ENCODE measurements around the gene PIH1D2.
"Not testable (repeated sequence)": the region's sequence is repeated elsewhere in the genome, so short reads cannot be mapped to it uniquely, and the experiment has no call there.

The PIH1D2 gene, protein sequence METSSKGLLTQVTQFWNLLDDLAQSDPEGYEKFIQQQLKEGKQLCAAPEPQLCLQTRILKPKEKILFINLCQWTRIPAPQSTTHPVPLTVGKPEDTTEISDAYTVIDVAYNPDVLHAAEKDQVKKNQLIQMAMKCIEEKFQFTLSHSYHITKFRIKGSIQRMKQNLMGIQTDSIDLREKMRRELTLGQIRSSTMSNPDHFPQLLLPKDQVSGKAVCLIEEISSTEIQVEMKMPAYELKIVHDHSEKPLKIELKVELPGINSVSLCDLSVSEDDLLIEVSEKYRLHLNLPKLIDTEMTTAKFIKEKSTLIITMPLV

DNA sequence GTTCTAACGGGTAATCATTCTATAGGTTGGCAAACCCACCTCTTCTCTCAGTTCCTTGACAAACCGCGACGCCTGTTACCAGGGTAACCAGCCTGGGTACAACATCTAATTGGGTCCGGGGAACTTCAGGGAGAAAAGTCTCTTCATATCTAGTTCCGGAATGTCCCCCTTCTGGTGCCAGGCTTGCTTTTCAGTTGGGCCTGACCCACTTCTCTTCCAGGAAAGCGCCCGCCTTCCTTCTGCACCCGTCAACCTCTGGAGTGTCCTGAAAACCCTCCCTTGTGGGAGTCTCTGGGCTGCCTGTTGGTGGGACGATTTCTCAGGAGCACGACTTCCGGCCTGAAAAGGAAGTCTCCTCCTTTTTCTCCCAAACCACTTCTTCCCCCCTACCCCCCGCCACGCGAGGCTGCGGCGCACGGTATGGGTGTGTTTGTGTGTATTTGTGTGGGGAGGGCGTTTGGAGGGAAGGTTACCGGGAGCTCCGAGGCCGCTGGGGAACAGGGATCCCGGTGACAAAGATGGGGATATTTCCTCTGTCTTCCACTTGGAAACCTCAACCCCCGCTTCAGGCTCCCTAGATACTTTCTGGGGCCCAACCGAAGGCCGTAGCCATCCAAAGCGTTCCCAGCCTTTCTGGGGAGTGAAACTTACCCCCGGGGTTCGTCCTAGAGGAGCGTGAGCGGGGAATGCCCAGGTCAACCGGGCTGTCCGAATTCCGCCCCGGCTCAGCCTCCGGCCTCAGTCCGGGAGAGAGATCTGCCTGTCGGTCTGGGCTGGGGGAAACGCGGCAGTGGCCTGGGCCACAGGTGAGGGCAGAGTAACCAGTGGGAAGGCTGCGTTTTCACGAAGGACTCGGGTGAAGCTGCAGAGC, at the start of gene PIH1D2, which contains the start of gene NKAPD1:
TSS of gene PIH1D2 (minus strand) at position 77 of the 871 bp plus-strand sequence. CDS start 843 bp downstream, outside the sequence.
TSS of gene NKAPD1 (plus strand) at position 359 of the 871 bp plus-strand sequence. CDS start 1,276 bp downstream, outside the sequence.
- DNase-seq (ENCODE audit: low read depth) = peak; percentile 63

DNA sequence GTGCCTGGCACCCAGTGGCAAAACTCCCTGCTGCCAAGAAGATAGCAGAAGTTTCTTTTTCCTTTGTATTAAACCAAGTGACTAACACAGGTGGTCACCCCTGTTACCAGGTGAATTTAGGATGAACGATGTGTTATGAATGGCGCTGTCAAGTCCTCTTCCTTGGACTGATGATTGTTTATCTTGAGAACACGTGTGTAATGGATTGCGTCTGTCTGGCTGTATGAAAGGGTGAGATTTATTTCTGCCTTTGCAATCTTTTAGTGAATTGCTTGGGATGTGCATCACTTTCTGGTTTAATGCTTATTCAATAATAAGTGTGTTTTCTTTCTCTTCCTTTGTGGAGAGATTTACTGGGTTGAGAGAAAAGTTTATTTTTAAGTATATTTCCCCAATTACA, 49.3 kb upstream of the PIH1D2 start:
- no peak for DNase-seq (ENCODE audit: low read depth)

DNA sequence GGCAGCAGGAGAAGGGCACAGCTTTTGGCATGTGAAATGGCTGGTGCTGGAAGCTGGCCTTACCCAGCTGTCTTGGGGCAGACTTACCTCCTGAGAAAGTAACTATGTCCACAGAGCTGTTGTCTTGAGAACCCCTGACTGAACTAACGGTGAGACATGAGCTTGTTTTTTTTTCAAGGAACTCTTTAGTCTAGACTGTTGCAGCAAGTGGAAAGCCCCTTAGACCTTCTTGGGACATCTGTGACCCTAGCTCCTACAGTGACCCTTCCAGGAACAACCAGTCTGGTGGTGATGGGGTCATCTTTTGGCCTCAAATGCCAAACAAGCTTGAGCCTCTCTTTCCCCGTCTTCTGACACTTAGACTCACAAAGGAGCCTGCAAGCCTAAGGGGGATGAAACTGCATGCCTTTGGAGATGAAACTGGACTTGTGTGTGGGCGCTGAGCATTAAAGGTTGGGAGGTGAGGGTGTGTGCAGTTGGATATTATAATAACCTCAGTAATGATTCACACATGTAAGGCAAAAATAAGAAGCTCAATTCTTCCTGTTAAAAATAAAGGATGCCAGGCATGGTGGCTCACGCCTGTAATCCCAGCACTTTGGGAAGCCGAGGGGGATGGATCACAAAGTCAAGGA, 48.3 kb upstream of the PIH1D2 start:
- no peak for DNase-seq (ENCODE audit: low read depth)

DNA sequence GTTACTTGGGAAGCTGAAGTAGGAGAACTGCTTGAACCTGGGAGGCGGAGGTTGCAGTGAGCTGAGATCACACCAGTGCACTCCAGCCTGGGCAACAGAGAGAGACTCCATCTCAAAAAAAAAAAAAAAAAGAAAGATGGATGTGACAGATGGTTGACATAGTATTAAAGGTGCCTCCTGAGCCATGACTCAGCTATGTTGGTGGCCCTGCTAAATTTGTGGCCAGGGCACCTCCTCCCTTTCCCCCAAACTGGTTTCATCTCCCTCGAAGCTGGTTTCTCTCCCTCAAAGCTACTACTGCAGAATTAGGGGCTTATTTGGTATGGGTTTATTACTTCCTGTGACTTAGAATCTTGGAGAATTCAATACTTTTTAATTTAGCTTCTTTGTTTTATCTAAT, 44.4 kb upstream of the PIH1D2 start:
- no peak for DNase-seq (ENCODE audit: low read depth)

- no peak for DNase-seq (ENCODE audit: low read depth)
Measured at GRCh38 chr11:112115386-112115785, 41.6 kb upstream of the PIH1D2 start.

- no peak for DNase-seq (ENCODE audit: low read depth)
Measured at GRCh38 chr11:112114460-112114859, 40.6 kb upstream of the PIH1D2 start.

DNA sequence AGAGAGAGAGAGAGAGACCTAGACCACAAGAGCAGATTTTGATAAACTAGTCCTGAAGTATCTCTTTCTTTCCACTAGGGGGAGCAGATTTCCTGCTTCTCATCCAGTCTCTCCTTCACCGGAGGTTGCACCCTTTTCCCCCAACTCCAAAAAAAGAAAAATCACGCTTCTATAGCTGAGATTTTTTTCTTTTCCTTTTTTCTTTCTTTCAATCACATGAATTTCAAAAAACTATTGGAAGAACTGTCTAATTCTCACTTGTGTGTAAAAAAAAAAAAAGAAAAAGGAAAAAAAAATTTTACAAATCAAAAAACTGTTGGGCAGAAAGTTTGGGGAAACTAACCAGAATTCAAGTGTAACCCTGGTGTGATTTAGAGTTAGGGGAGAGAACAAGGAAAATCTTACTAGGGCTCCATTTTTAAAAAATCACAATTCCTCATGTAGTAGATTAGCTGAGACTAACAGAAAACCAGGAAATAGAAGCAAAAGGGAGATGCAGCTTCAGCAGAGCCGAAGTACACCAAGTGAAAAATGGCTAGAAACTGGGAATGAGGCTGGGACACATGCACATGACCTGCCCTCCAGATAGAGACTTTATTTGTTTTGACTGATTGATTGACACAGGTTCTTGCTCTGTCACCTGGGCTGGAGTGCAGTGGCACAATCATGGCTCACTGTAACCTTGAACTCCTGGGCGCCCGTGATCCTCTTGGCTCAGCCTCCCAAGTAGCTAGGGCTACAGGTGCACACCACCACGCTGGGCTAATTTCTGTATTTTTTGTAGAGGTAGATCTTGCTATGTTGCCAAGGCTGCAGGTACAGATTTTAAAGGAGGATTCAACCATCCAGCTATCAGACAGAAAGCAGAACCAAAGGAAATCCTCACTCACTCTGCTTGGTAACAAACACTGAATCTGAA, 40.0 kb upstream of the PIH1D2 start:
- DNase-seq (ENCODE audit: low read depth) = no peak

DNA sequence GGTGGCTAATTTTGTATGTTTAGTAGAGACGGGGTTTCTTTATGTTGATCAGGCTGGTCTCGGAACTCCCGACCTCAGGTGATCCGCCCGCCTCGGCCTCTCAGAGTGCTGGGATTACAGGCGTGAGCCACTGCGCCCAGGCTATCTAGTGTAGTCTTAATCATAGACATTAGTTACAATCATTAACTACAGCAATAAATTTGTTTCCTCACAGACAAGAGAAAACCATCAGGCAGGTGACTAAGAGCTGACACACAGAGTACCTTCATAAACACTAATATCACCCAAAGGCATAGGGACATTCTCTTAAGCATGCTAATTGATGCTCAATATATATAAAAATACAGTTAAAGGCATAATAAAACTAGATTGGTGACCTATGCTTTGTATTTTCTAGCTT, 32.3 kb upstream of the PIH1D2 start:
- DNase-seq (ENCODE audit: low read depth) = no peak

DNA sequence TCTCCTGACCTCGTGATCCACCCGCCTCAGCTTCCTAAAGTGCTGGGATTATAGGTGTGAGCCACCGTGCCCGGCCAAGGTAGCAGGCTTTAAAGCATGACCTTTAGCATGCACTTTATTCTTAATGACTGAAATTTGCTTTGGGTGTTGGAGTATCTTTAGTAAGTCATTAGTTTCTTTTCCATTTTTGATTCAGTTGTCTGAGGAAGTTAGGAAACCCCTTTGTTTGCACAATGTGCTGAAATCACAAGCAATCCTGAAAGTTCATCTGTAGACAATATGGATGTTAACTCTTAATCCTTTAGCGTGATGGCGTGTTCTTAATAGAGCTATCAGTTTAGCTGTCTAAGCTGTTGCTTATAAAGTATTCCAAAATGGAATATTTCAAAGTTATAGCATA, 29.6 kb upstream of the PIH1D2 start:
- DNase-seq (ENCODE audit: low read depth) = no peak

- no peak for DNase-seq (ENCODE audit: low read depth)
Measured at GRCh38 chr11:112100462-112100861, 26.6 kb upstream of the PIH1D2 start.

GRCh38 chr11:112097734-112098528, 24.1 kb upstream of the PIH1D2 start:
- DNase-seq (ENCODE audit: low read depth) = no peak

DNA sequence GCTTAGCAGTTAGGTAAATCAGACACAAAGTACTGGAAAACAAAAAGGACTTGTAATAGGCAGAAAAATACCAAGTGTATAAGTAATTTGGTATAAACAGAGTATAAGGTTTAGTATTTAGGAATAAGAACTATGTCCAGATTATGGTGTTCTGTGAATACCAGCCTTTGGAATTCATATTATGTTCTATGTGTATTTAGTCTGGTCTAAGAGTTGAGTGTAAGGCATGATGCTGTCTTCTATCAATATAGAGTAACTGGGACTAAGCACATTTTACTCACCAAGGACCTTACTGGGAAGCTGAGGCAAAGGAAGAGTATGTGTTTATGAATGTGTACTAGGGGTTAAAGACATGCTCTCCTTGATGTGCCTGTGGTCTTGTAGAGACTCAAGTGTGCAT, 22.4 kb upstream of the PIH1D2 start:
- DNase-seq (ENCODE audit: low read depth) = no peak

DNA sequence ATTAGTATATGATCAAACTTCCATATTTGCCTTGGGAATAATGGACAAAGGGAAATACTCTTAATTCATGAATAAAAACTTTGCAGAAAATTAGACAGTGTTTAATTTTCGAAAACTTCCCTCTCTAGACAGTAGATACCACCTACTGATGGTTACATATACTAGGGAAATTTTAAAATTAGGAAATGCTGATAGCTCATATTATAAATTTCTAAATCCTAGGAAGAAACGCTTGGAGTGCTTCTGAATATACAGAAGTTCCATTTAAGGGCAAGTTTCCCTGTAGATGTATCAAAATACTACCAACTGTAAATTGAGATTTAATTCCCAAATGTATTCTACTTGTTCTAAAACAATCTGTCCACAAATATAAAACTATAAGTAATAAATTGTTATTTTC, 21.5 kb upstream of the PIH1D2 start:
- DNase-seq (ENCODE audit: low read depth) = not testable (repeated sequence)

DNA sequence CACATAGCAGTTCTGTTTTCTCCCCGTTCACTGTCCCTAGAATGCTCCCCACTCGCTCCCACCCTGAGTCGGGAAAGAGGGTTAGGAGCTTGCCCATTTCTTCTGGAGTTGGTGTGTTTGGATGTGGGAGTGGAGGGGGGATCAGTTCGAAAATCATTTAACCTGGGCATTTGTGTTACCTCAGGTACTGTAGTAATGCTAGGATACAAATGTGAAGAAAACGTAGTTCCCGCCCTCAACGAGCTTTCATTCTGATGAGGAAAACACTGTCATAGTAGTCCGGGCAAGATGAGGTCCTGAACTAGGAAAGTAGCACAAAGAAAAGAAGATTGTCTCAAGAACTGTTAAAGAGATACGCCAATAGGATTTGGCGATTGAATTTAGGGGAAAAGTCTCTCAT, 13.4 kb upstream of the PIH1D2 start:
- DNase-seq (ENCODE audit: low read depth) = no peak

- peak; percentile 91 for DNase-seq (ENCODE audit: low read depth)
Measured at GRCh38 chr11:112086422-112087191, 12.8 kb upstream of the PIH1D2 start, which contains the start of the genes SDHD and TIMM8B. SDHD (plus strand) TSS chr11:112086873; CDS start chr11:112086908, 35 bp downstream. TIMM8B (minus strand) TSS chr11:112086756; CDS start chr11:112086723, 33 bp downstream.

DNA sequence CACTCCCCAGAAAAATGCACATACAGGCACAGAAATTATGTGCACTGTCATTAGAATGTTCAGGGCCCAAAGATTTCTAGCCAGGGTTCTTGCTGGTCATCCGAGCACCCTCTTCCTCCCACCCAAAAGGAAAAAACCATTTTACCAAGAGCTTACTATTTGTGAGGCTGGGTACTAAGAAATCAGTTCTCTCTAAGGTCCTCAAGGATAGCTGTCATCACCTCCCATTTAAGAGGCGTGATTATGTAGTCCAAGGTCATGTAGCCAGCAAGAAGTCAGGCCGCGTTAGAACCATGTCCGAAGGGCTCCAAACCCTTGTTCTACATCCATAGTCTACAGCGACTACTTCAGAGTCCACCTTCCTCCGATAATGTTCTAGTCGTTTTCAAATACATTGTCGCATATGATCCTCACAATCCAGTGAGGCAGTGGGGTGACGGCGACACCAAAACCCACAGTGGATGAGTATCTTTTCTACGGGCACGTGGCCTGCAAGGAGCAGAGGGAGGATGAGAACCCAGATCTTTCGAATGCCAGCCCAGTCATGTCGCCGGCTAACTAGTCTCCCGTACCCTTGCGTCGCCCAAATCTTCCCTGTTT, 12.1 kb upstream of the PIH1D2 start:
- no peak for DNase-seq (ENCODE audit: low read depth)

GRCh38 chr11:112082729-112083128, 8.9 kb upstream of the PIH1D2 start:
- no peak for DNase-seq (ENCODE audit: low read depth)

DNA sequence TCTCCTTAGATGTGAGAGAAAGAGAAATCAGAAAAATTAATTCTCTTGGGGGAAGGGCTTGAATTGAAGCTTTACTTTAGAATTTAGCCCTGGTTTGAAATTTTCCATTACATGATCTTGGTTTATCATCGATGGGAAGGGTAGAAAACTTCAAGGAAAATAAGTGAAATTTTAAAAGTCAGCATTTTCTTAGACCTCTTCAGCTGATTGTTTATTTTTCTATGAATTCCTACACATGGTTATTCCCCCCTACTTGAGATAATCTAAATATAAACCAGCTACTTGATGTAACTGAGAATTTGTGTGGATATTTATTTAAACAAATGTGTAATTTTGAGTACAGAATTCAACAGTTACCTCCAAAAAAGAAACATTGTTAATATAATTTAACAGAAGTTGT, 10.9 kb downstream of the PIH1D2 start:
- DNase-seq (ENCODE audit: low read depth) = no peak

- DNase-seq (ENCODE audit: low read depth) = no peak
Measured at GRCh38 chr11:112058103-112058502, 15.7 kb downstream of the PIH1D2 start.

All from stimulated activated CD8-positive, alpha-beta memory T cell treated with anti-CD3 and anti-CD28 coated beads, Interleukin-12 subunit alpha, Interleukin-12 subunit beta, amount 100 ng/mL, for 4 hours (primary cell).